HCT116 (cell line): Measurements from ENCODE around the gene MCC. TPM values are rescaled to one million over a fixed set of nuclear protein-coding genes. Genes with fewer than 3 reads are reported as not detected.

Experiments used
- ATAC-seq: fragments of 200-7000 bp; cut with Tn5 transposase; 2 replicates; pipeline ENCODE4 v1.9.1; 2020; ENCODE audit warnings: mild to moderate bottlenecking, moderate library complexity
- BruUV-seq: library from RNA; stranded (reverse); fragments of 400-500 nt; replicated peaks from 2 replicates; lab custom pipeline; 2021; lab: Mats Ljungman, UMichigan
- CTCF ChIA-PET: fragments of 300-600 bp; sonication (Branson Sonifier 250); formaldehyde crosslinking; loops from one replicate; lab custom pipeline; 2021; ENCODE audit warnings: antibody characterized with exemption; lab: Charles Lee
- POLR2A ChIA-PET: fragments of 300-600, 350-600 bp; sonication (Branson Sonifier 250); formaldehyde crosslinking; loops from one replicate; lab custom pipeline; 2021; ENCODE audit warnings: antibody characterized with exemption; lab: Charles Lee
- RAD21 ChIA-PET, 2 experiments: fragments of 300-600 bp; sonication (Branson Sonifier 250); formaldehyde crosslinking; loops; one replicate each; lab custom pipeline; 2023; ENCODE audit warnings: low total read pairs in 2 of 2; ENCODE audit not compliant: uncharacterized antibody in 2 of 2, unreplicated experiment in 2 of 2, low non-redundant PET in 1 of 2; lab: Charles Lee
- DNase-seq: peaks from one replicate; pipeline ENCODE4 v3.0.0-alpha.2; 2010; ENCODE audit warnings: low read depth, low spot score
- H2AFZ ChIP-seq: fragments of 200-600 bp; shearing (Covaris generic), sonication (generic); 2 replicates; pipeline ENCODE4 v1.6.1; 2017; ENCODE audit warnings: low read depth, mixed run types, mixed read lengths, antibody characterized with exemption, low read length; ENCODE audit not compliant: poor library complexity, severe bottlenecking
- H3K27ac ChIP-seq: 2 replicates; pipeline ENCODE4 v1.5.1; 2012; ENCODE audit warnings: low read depth, low read length
- H3K27me3 ChIP-seq: fragments of 200-600 bp; sonication (generic); 2 replicates; pipeline ENCODE4 v1.6.1; 2016; ENCODE audit warnings: mixed run types, low read length, mixed read lengths; ENCODE audit not compliant: insufficient read depth
- H3K36me3 ChIP-seq, 2 experiments: fragments of 200-500 bp in 1 of 2; fragments of 200-600 bp in 1 of 2; sonication (Bioruptor generic) in 1 of 2; sonication (generic) in 1 of 2; 2 replicates each; pipeline versions ENCODE4 v1.5.1 to v1.6.1; 2014 to 2016; ENCODE audit warnings: low read length in 2 of 2, inconsistent platforms in 1 of 2, mixed read lengths in 1 of 2, mixed run types in 1 of 2; ENCODE audit not compliant: insufficient read depth in 2 of 2, control insufficient read depth in 1 of 2
- H3K4me1 ChIP-seq, 2 experiments: fragments of 200-600 bp in 1 of 2; sonication (generic) in 1 of 2; 2 replicates each; pipeline versions ENCODE4 v1.5.1 to v1.6.1; 2012 to 2017; ENCODE audit warnings: low read length in 2 of 2, inconsistent platforms in 1 of 2, mild to moderate bottlenecking in 1 of 2, mixed read lengths in 1 of 2, mixed run types in 1 of 2, moderate library complexity in 1 of 2; ENCODE audit not compliant: insufficient read depth in 2 of 2, control insufficient read depth in 1 of 2
- H3K4me2 ChIP-seq: fragments of 200-600 bp; sonication (generic); 2 replicates; pipeline ENCODE4 v1.6.1; 2017; ENCODE audit warnings: mixed run types, low read length, mixed read lengths
- H3K4me3 ChIP-seq, 2 experiments: fragments of 200-600 bp in 1 of 2; sonication (generic) in 1 of 2; replicated peaks in 1 of 2; 2 replicates each; pipeline ENCODE4 v1.5.1; 2011 to 2016; ENCODE audit warnings: low read length in 2 of 2, control low read depth in 1 of 2, low read depth in 1 of 2, mild to moderate bottlenecking in 1 of 2, mixed read lengths in 1 of 2, mixed run types in 1 of 2
- H3K79me2 ChIP-seq: fragments of 200-600 bp; sonication (generic); 2 replicates; pipeline ENCODE4 v1.6.1; 2017; ENCODE audit warnings: mild to moderate bottlenecking, mixed run types, low read length, moderate library complexity, mixed read lengths; ENCODE audit not compliant: insufficient read depth
- H3K9ac ChIP-seq: fragments of 200-600 bp; sonication (generic); 2 replicates; pipeline ENCODE4 v1.6.1; 2016; ENCODE audit warnings: low read length, mixed read lengths
- H3K9me2 ChIP-seq: fragments of 200-600 bp; sonication (generic), shearing (Covaris generic); 2 replicates; pipeline ENCODE4 v1.6.1; 2017; ENCODE audit warnings: mixed run types, mild to moderate bottlenecking, moderate library complexity; ENCODE audit not compliant: insufficient read depth
- H3K9me3 ChIP-seq, 2 experiments: fragments of 200-500 bp in 1 of 2; fragments of 200-600 bp in 1 of 2; sonication (Bioruptor generic) in 1 of 2; sonication (generic) in 1 of 2; 2 replicates each; pipeline ENCODE4 v1.6.1; 2014 to 2017; ENCODE audit warnings: low read length in 2 of 2, mixed read lengths in 2 of 2, inconsistent platforms in 1 of 2, low read depth in 1 of 2, mild to moderate bottlenecking in 1 of 2, mixed run types in 1 of 2, moderate library complexity in 1 of 2; ENCODE audit not compliant: control insufficient read depth in 1 of 2, insufficient read depth in 1 of 2
- H4K20me1 ChIP-seq: fragments of 200-600 bp; sonication (generic), shearing (Covaris generic); 2 replicates; pipeline ENCODE4 v1.6.1; 2017; ENCODE audit warnings: mixed run types, mild to moderate bottlenecking, moderate library complexity; ENCODE audit not compliant: insufficient read depth
- CEBPB ChIP-seq: IDR thresholded peaks from 2 replicates; pipeline ENCODE4 v1.6.1; 2012; ENCODE audit warnings: low read depth
- EGR1 ChIP-seq: IDR thresholded peaks from 2 replicates; pipeline ENCODE4 v1.6.1; 2012; ENCODE audit warnings: low read depth
- ELF1 ChIP-seq: IDR thresholded peaks from 2 replicates; pipeline ENCODE4 v1.6.1; 2012; ENCODE audit warnings: low read depth, borderline replicate concordance
- EZH2 ChIP-seq: fragments of 200-600 bp; sonication (generic); IDR thresholded peaks from 2 replicates; pipeline ENCODE4 v1.6.1; 2017; ENCODE audit warnings: antibody characterized with exemption, mixed run types
- EZH2phosphoT487 ChIP-seq: fragments of 200-600 bp; IDR thresholded peaks from 2 replicates; pipeline ENCODE4 v1.6.1; 2018; ENCODE audit warnings: antibody characterized with exemption, borderline replicate concordance
- FOSL1 ChIP-seq: IDR thresholded peaks from 2 replicates; pipeline ENCODE4 v1.6.1; 2012; ENCODE audit warnings: low read depth
- JUND ChIP-seq: IDR thresholded peaks from 2 replicates; pipeline ENCODE4 v1.6.1; 2012
- POLR2A ChIP-seq: IDR thresholded peaks from 2 replicates; pipeline ENCODE4 v1.7.0; 2011; ENCODE audit warnings: borderline replicate concordance; ENCODE audit not compliant: insufficient read depth, insufficient read length; ENCODE audit errors: extremely low read depth
- POLR2AphosphoS5 ChIP-seq: IDR thresholded peaks from 2 replicates; pipeline ENCODE4 v1.6.1; 2011; ENCODE audit warnings: mild to moderate bottlenecking, low read depth, low read length, moderate library complexity
- RAD21 ChIP-seq: IDR thresholded peaks from 2 replicates; pipeline ENCODE4 v1.6.1; 2012; ENCODE audit warnings: low read depth, mild to moderate bottlenecking
- SIN3A ChIP-seq: IDR thresholded peaks from 2 replicates; pipeline ENCODE4 v1.6.1; 2012; ENCODE audit warnings: low read depth
- SP1 ChIP-seq: IDR thresholded peaks from 2 replicates; pipeline ENCODE4 v1.6.1; 2012; ENCODE audit warnings: low read depth
- SRF ChIP-seq: IDR thresholded peaks from 2 replicates; pipeline ENCODE4 v1.6.1; 2012; ENCODE audit warnings: low read depth
- ZFX ChIP-seq: fragments of 450-650 bp; IDR thresholded peaks from 2 replicates; pipeline ENCODE4 v1.6.1; 2017
- ZNF274 ChIP-seq: fragments of 200-500 bp; sonication (Bioruptor generic); IDR thresholded peaks from 2 replicates; pipeline ENCODE4 v1.6.1; 2014; ENCODE audit warnings: mild to moderate bottlenecking, low read depth, low read length, inconsistent platforms
- intact Hi-C: fragments of 100-400 bp; cut with micrococcal nuclease; formaldehyde crosslinking; loops from 2 replicates; pipeline ENCODE4 v1.10.0; 2022
- total RNA-seq: library from RNA; stranded (reverse); gene quantifications from one replicate; pipeline ENCODE4 v1.2.1, GENCODE V29; 2021; ENCODE audit not compliant: unreplicated experiment
- TF ChIP-seq, protein P1 (sequence below): IDR thresholded peaks from 2 replicates; pipeline ENCODE4 v1.6.1; 2012
- TF ChIP-seq, protein P2 (sequence below): IDR thresholded peaks from 2 replicates; pipeline ENCODE4 v1.6.1; 2012; ENCODE audit warnings: low read depth
- TF ChIP-seq, protein P3 (sequence below), 3 experiments: fragments of 200-600 bp in 1 of 3; sonication (generic) in 1 of 3; IDR thresholded peaks in 2 of 3; conservative IDR thresholded peaks in 1 of 3; 2 replicates each; pipeline ENCODE4 v1.5.1; 2012 to 2017; ENCODE audit warnings: low read depth in 2 of 3, low read length in 2 of 3, antibody characterized with exemption in 1 of 3, borderline replicate concordance in 1 of 3, control low read depth in 1 of 3, mild to moderate bottlenecking in 1 of 3, mixed read lengths in 1 of 3, mixed run types in 1 of 3, moderate library complexity in 1 of 3; ENCODE audit not compliant: insufficient read depth in 1 of 3
- TF ChIP-seq, protein P4 (sequence below): IDR thresholded peaks from 2 replicates; pipeline ENCODE4 v1.6.1; 2011; ENCODE audit warnings: mild to moderate bottlenecking, low read length, moderate library complexity; ENCODE audit not compliant: insufficient replicate concordance; ENCODE audit errors: extremely low read depth
- TF ChIP-seq, protein P5 (sequence below): IDR thresholded peaks from 2 replicates; pipeline ENCODE4 v1.6.1; 2012

MCC gene
- total RNA-seq, 1 experiment from 2014 or later: 20.1 TPM

DNA sequence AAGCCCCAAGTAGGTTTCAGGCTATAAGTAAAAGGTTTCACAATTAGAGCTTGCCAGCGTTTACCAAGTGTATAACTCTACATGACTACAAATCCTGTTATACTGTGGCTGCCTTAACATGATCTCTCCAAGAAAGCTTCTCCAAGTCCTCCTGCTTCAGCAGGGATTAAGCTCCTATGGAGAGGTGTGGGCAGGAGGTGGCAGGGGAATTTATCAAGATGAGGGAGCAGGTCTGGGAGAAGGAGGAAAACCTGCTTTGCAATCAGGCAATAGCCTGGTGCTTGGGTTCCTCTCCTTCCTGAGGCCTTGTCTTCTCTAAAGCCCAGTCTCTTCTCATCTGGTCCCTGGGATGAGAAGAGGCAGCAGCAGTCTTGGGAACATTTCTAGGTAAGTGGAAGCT is 188.7 kb downstream of the MCC start:
- CTCF ChIA-PET: no interaction called here
- Histone ChIP-seq H3K27ac (no peak overlapping the region), H3K79me2 (no peaks in the 10 kb centered on the region), H3K36me3 (no peaks in the 10 kb centered on the region)
- TF ChIP-seq SP1 (no peak), SIN3A (no peak), ZFX (no peak), POLR2AphosphoS5 (no peak), RAD21 (no peak), JUND (no peak), SRF (no peak), EZH2 (no peak), CEBPB (no peak), EGR1 (no peak), EZH2phosphoT487 (no peak), ZNF274 (no peak), FOSL1 (no peak), ELF1 (no peak), POLR2A (no peak)
- TF ChIP-seq, protein P1, sequence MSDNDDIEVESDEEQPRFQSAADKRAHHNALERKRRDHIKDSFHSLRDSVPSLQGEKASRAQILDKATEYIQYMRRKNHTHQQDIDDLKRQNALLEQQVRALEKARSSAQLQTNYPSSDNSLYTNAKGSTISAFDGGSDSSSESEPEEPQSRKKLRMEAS: no peak
- TF ChIP-seq, protein P2, sequence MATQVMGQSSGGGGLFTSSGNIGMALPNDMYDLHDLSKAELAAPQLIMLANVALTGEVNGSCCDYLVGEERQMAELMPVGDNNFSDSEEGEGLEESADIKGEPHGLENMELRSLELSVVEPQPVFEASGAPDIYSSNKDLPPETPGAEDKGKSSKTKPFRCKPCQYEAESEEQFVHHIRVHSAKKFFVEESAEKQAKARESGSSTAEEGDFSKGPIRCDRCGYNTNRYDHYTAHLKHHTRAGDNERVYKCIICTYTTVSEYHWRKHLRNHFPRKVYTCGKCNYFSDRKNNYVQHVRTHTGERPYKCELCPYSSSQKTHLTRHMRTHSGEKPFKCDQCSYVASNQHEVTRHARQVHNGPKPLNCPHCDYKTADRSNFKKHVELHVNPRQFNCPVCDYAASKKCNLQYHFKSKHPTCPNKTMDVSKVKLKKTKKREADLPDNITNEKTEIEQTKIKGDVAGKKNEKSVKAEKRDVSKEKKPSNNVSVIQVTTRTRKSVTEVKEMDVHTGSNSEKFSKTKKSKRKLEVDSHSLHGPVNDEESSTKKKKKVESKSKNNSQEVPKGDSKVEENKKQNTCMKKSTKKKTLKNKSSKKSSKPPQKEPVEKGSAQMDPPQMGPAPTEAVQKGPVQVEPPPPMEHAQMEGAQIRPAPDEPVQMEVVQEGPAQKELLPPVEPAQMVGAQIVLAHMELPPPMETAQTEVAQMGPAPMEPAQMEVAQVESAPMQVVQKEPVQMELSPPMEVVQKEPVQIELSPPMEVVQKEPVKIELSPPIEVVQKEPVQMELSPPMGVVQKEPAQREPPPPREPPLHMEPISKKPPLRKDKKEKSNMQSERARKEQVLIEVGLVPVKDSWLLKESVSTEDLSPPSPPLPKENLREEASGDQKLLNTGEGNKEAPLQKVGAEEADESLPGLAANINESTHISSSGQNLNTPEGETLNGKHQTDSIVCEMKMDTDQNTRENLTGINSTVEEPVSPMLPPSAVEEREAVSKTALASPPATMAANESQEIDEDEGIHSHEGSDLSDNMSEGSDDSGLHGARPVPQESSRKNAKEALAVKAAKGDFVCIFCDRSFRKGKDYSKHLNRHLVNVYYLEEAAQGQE: no peak
- TF ChIP-seq, protein P3, sequence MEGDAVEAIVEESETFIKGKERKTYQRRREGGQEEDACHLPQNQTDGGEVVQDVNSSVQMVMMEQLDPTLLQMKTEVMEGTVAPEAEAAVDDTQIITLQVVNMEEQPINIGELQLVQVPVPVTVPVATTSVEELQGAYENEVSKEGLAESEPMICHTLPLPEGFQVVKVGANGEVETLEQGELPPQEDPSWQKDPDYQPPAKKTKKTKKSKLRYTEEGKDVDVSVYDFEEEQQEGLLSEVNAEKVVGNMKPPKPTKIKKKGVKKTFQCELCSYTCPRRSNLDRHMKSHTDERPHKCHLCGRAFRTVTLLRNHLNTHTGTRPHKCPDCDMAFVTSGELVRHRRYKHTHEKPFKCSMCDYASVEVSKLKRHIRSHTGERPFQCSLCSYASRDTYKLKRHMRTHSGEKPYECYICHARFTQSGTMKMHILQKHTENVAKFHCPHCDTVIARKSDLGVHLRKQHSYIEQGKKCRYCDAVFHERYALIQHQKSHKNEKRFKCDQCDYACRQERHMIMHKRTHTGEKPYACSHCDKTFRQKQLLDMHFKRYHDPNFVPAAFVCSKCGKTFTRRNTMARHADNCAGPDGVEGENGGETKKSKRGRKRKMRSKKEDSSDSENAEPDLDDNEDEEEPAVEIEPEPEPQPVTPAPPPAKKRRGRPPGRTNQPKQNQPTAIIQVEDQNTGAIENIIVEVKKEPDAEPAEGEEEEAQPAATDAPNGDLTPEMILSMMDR (IDR thresholded peaks at IDR 0.05 in 2 of 3, conservative IDR thresholded peaks at IDR 0.05 in 1 of 3; ENCODE audit: borderline replicate concordance in 1 of 3, insufficient read depth in 1 of 3, low read depth in 2 of 3, low read length in 2 of 3): no peak
- TF ChIP-seq, protein P4, sequence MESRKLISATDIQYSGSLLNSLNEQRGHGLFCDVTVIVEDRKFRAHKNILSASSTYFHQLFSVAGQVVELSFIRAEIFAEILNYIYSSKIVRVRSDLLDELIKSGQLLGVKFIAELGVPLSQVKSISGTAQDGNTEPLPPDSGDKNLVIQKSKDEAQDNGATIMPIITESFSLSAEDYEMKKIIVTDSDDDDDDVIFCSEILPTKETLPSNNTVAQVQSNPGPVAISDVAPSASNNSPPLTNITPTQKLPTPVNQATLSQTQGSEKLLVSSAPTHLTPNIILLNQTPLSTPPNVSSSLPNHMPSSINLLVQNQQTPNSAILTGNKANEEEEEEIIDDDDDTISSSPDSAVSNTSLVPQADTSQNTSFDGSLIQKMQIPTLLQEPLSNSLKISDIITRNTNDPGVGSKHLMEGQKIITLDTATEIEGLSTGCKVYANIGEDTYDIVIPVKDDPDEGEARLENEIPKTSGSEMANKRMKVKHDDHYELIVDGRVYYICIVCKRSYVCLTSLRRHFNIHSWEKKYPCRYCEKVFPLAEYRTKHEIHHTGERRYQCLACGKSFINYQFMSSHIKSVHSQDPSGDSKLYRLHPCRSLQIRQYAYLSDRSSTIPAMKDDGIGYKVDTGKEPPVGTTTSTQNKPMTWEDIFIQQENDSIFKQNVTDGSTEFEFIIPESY: no peak
- TF ChIP-seq, protein P5, sequence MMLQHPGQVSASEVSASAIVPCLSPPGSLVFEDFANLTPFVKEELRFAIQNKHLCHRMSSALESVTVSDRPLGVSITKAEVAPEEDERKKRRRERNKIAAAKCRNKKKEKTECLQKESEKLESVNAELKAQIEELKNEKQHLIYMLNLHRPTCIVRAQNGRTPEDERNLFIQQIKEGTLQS: no peak
- TF ChIP-seq, all 23 proteins: peak for 0
- no peak for ATAC-seq
- no peaks in the 10 kb centered on the region for H3K9me3 ChIP-seq
- H3K4me3 ChIP-seq: no peak overlapping the region
- intact Hi-C loops: no loop called here
- H4K20me1 ChIP-seq: no peaks in the 10 kb centered on the region
- H3K4me1 ChIP-seq: peaks cover 8 to 16% of the 10 kb centered on the region in 2 experiments; a peak in 3 of 4 replicates
- H3K4me2 ChIP-seq: no peak overlapping the region
- BruUV-seq: no TSS peak
- no peak for DNase-seq
- POLR2A ChIA-PET: no interaction called here
- RAD21 ChIA-PET: no interaction called here
- no peak overlapping the region for H2AFZ ChIP-seq
- no peaks in the 10 kb centered on the region for H3K9me2 ChIP-seq
- no peaks in the 10 kb centered on the region for H3K27me3 ChIP-seq
- no peak overlapping the region for H3K9ac ChIP-seq
